Measurements from ENCODE around the gene ARID3C. TPM values are rescaled to one million over a fixed set of nuclear protein-coding genes. Genes with fewer than 3 reads are reported as not detected.
A peak's percentile ranks its signal among the peaks of the same experiment; 100 is the strongest.

ARID3C gene
- total RNA-seq, 1 experiment from 2014 or later, result 0.33 TPM

- intact Hi-C loops (cut with micrococcal nuclease; ENCODE audit: unreplicated experiment), result no loop called here
- ChIA-PET POLR2A (interaction anchor here (0.7 kb wide), 1 partner anchor 97 kb away, joined by 4 read pairs; no protein-coding TSS in a partner anchor), CTCF (interaction anchor here (0.6 to 2.2 kb wide), 16 partner anchors 9 to 420 kb away, joined by 3 to 12 read pairs (median 5); no protein-coding TSS in a partner anchor)
- no peaks in the 10 kb centered on the region for H3K36me3 ChIP-seq (ENCODE audit: control insufficient read depth, insufficient read depth, low read length)
- TF ChIP-seq CTCF (IDR thresholded peaks at IDR 0.05), result peak; percentile 92
- TF ChIP-seq POLR2AphosphoS5 (IDR thresholded peaks at IDR 0.05; ENCODE audit: low read depth, low read length), result no peak
- in situ Hi-C loops (cut with HindIII; ENCODE audit: low pct_unique_long_range_greater_than_20kb, low sequenced_read_pairs), result no loop called here
- no peak overlapping the region for H3K4me3 ChIP-seq (ENCODE audit: low read depth in 2 of 2, low read length in 2 of 2)
- H3K27me3 ChIP-seq (ENCODE audit: control insufficient read depth, insufficient read depth, low read length), result no peaks in the 10 kb centered on the region
- peak; percentile 92 for ATAC-seq
- peak; percentile 48 for DNase-seq (ENCODE audit: low read depth, low spot score)
- H3K9me3 ChIP-seq (ENCODE audit: control insufficient read depth, insufficient read depth, low read depth, low read length), result no peaks in the 10 kb centered on the region
- no peak overlapping the region for H3K27ac ChIP-seq (ENCODE audit: low read length)
- no peaks in the 10 kb centered on the region for H3K4me1 ChIP-seq (ENCODE audit: control insufficient read depth, insufficient read depth, low read length)
- BruUV-seq (replicated peaks), result no TSS peak
Observed at GRCh38 chr9:34603610-34604231, 25.1 kb downstream of the ARID3C start.

DNA sequence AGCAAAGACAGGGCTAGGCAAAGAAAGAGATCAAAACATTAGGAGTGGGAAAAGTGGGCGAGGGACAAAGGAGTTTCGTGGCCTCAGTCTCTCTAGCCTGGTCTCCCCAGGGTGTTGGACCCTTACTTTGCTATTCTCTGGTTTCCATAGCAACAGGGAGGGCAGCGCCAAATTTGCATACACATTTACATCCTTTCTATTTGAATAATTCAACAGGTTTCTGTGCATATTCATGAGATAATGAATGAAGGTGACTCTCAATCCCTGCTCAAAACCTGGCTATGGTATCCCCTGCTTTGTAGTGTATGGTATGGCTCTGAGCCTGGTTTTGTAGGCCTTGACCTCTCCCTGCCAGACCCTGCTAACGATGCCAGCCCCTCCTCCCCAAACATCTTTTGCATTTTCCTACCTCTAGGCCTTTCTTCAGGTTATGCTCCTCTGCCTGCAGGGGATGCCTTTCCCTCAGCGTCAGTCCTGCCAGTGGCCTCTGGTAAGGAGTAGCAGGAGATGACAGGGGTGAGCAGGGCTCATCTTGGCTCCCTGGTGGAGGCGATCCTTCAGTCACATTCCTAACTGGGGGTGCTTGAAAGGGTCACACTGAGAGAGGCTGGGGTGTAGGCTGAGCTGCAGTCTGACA lies 26.8 kb downstream of the ARID3C start:
- TF ChIP-seq CTCF (IDR thresholded peaks at IDR 0.05) (no peak), SIN3A (IDR thresholded peaks at IDR 0.05; ENCODE audit: borderline replicate concordance, insufficient read depth, low read depth, low read length) (no peak), REST (IDR thresholded peaks at IDR 0.05; ENCODE audit: insufficient read depth in 1 of 2, low read depth in 2 of 2, low read length in 1 of 2) (no peak), POLR2AphosphoS5 (IDR thresholded peaks at IDR 0.05; ENCODE audit: low read depth, low read length) (no peak), TCF7L2 (IDR thresholded peaks at IDR 0.05; ENCODE audit: low read depth, low read length) (no peak)
- no peaks in the 10 kb centered on the region for H3K4me1 ChIP-seq (ENCODE audit: control insufficient read depth, insufficient read depth, low read length)
- no peaks in the 10 kb centered on the region for H3K27me3 ChIP-seq (ENCODE audit: control insufficient read depth, insufficient read depth, low read length)
- ChIA-PET CTCF (interaction anchor here (1.4 to 2.2 kb wide), 5 partner anchors 10 to 222 kb away, joined by 5 to 12 read pairs (median 9); no protein-coding TSS in a partner anchor), POLR2A (no interaction called here)
- intact Hi-C loops (cut with micrococcal nuclease; ENCODE audit: unreplicated experiment) (no loop called here), in situ Hi-C loops (cut with HindIII; ENCODE audit: low pct_unique_long_range_greater_than_20kb, low sequenced_read_pairs) (no loop called here)
- no peaks in the 10 kb centered on the region for H3K36me3 ChIP-seq (ENCODE audit: control insufficient read depth, insufficient read depth, low read length)
- H3K9me3 ChIP-seq (ENCODE audit: control insufficient read depth, insufficient read depth, low read depth, low read length), result no peaks in the 10 kb centered on the region
- no peak overlapping the region for H3K4me3 ChIP-seq (ENCODE audit: low read depth in 2 of 2, low read length in 2 of 2)
- BruUV-seq (replicated peaks), result no TSS peak
- no peak for ATAC-seq
- DNase-seq (ENCODE audit: low read depth, low spot score), result no peak
- no peak overlapping the region for H3K27ac ChIP-seq (ENCODE audit: low read length)
